Measurements from ENCODE around the gene PCCA.
"Not testable (repeated sequence)": the region's sequence is repeated elsewhere in the genome, so short reads cannot be mapped to it uniquely, and the experiment has no call there.

PCCA gene

GRCh38 chr13:100156788-100157187 is 67.9 kb downstream of the PCCA start:
- no peak for DNase-seq (ENCODE audit: low read depth)
- H3K4me3 ChIP-seq (ENCODE audit: low read depth, low read length) = no peak overlapping the region
- TF ChIP-seq CTCF (IDR thresholded peaks at IDR 0.05; ENCODE audit: low read depth, low read length, missing control alignments) = no peak

GRCh38 chr13:100158569-100158968 is 69.7 kb downstream of the PCCA start:
- DNase-seq (ENCODE audit: low read depth) = no peak
- TF ChIP-seq CTCF (IDR thresholded peaks at IDR 0.05; ENCODE audit: low read depth, low read length, missing control alignments) = no peak
- no peak overlapping the region for H3K4me3 ChIP-seq (ENCODE audit: low read depth, low read length)

GRCh38 chr13:100159584-100159983 is 70.7 kb downstream of the PCCA start:
- H3K4me3 ChIP-seq (ENCODE audit: low read depth, low read length) = no peak overlapping the region
- DNase-seq (ENCODE audit: low read depth) = no peak
- no peak for TF ChIP-seq CTCF (IDR thresholded peaks at IDR 0.05; ENCODE audit: low read depth, low read length, missing control alignments)

GRCh38 chr13:100160450-100160849 is 71.6 kb downstream of the PCCA start:
- TF ChIP-seq CTCF (IDR thresholded peaks at IDR 0.05; ENCODE audit: low read depth, low read length, missing control alignments) = no peak
- no peak overlapping the region for H3K4me3 ChIP-seq (ENCODE audit: low read depth, low read length)
- DNase-seq (ENCODE audit: low read depth) = no peak

- no peak overlapping the region for H3K4me3 ChIP-seq (ENCODE audit: low read depth, low read length)
- DNase-seq (ENCODE audit: low read depth) = no peak
- no peak for TF ChIP-seq CTCF (IDR thresholded peaks at IDR 0.05; ENCODE audit: low read depth, low read length, missing control alignments)
Observed at GRCh38 chr13:100163375-100163774, 74.5 kb downstream of the PCCA start.

GRCh38 chr13:100173203-100173602 is 84.3 kb downstream of the PCCA start:
- H3K4me3 ChIP-seq (ENCODE audit: low read depth, low read length) = no peak overlapping the region
- no peak for DNase-seq (ENCODE audit: low read depth)
- TF ChIP-seq CTCF (IDR thresholded peaks at IDR 0.05; ENCODE audit: low read depth, low read length, missing control alignments) = no peak

GRCh38 chr13:100174455-100174854 is 85.6 kb downstream of the PCCA start:
- H3K4me3 ChIP-seq (ENCODE audit: low read depth, low read length); DNase-seq (ENCODE audit: low read depth): not testable (repeated sequence)

Data from GM12864 (cell line).